ENCODE results near the gene SEMA5A. TPM values are rescaled to one million over a fixed set of nuclear protein-coding genes. Genes with fewer than 3 reads are reported as not detected.

The SEMA5A gene
- total and polyA plus RNA-seq, 7 experiments from 2014 or later = 0.25 to 0.98 (median 0.46) TPM; not detected in 1

GRCh38 chr5:9263656-9264055 is 282.2 kb downstream of the SEMA5A start:
- ChIA-PET POLR2A (no interaction called here), CTCF (no interaction called here)
- Histone ChIP-seq H3K27me3 (ENCODE audit: control insufficient read depth in 2 of 2, insufficient read depth in 2 of 2, low read length in 2 of 2) (no peaks in the 10 kb centered on the region), H3K4me3 (ENCODE audit: low read length) (no peak overlapping the region), H3K4me1 (ENCODE audit: control insufficient read depth in 2 of 2, insufficient read depth in 2 of 2, low read length in 2 of 2) (no peaks in the 10 kb centered on the region), H3K36me3 (ENCODE audit: control insufficient read depth in 2 of 3, insufficient read depth in 3 of 3, low read length in 3 of 3) (no peaks in the 10 kb centered on the region), H3K9me3 (ENCODE audit: control insufficient read depth in 2 of 3, low read length in 3 of 3) (no peaks in the 10 kb centered on the region), H3K27ac (ENCODE audit: low read depth, low read length) (no peak overlapping the region)
- intact Hi-C loops (cut with micrococcal nuclease) = no loop called here
- peaks cover 0 to 7% (median 0%) of the 10 kb centered on the region in 11 donors for H3K9me3 Mint-ChIP-seq
- H3K4me3 Mint-ChIP-seq = no peak overlapping the region
- H3K27me3 Mint-ChIP-seq = no peaks in the 10 kb centered on the region
- DNase-seq (no peak), ATAC-seq (no peak)
- H3K4me1 Mint-ChIP-seq = no peaks in the 10 kb centered on the region
- H3K27ac Mint-ChIP-seq = no peak overlapping the region
- H3K36me3 Mint-ChIP-seq = no peaks in the 10 kb centered on the region

GRCh38 chr5:9251379-9251980 is 294.4 kb downstream of the SEMA5A start:
- CTCF ChIA-PET = no interaction called here
- H3K27ac ChIP-seq (ENCODE audit: low read depth, low read length) = no peak overlapping the region
- no peaks in the 10 kb centered on the region for H3K9me3 ChIP-seq (ENCODE audit: control insufficient read depth in 2 of 3, low read length in 3 of 3)
- Mint-ChIP-seq H3K4me3 (no peak overlapping the region), H3K27me3 (peaks cover 0 to 4% (median 0%) of the 10 kb centered on the region in 5 donors), H3K4me1 (no peaks in the 10 kb centered on the region), H3K27ac (no peak overlapping the region), H3K36me3 (no peaks in the 10 kb centered on the region), H3K9me3 (peaks cover 0 to 17% (median 5%) of the 10 kb centered on the region in 11 donors)
- ATAC-seq (no peak), DNase-seq (no peak)
- POLR2A ChIA-PET = no interaction called here
- H3K36me3 ChIP-seq (ENCODE audit: control insufficient read depth in 2 of 3, insufficient read depth in 3 of 3, low read length in 3 of 3) = no peaks in the 10 kb centered on the region
- H3K27me3 ChIP-seq (ENCODE audit: control insufficient read depth in 2 of 2, insufficient read depth in 2 of 2, low read length in 2 of 2) = no peaks in the 10 kb centered on the region
- no peak overlapping the region for H3K4me3 ChIP-seq (ENCODE audit: low read length)
- intact Hi-C loops (cut with micrococcal nuclease) = no loop called here
- H3K4me1 ChIP-seq (ENCODE audit: control insufficient read depth in 2 of 2, insufficient read depth in 2 of 2, low read length in 2 of 2) = no peaks in the 10 kb centered on the region

GRCh38 chr5:9249231-9249630 is 296.6 kb downstream of the SEMA5A start:
- no peaks in the 10 kb centered on the region for H3K4me1 Mint-ChIP-seq
- CTCF ChIA-PET = no interaction called here

GRCh38 chr5:9245071-9245470 is 300.8 kb downstream of the SEMA5A start:
- H3K9me3 ChIP-seq (ENCODE audit: control insufficient read depth in 2 of 3, low read length in 3 of 3) = no peaks in the 10 kb centered on the region
- intact Hi-C loops (cut with micrococcal nuclease) = no loop called here
- Mint-ChIP-seq H3K9me3 (peaks cover 0 to 7% (median 0%) of the 10 kb centered on the region in 11 donors), H3K36me3 (no peaks in the 10 kb centered on the region), H3K27me3 (no peaks in the 10 kb centered on the region), H3K27ac (peak overlapping the region in 1 of 9 donors; percentile 32), H3K4me3 (no peak overlapping the region), H3K4me1 (no peaks in the 10 kb centered on the region)
- no peak for ATAC-seq
- ChIA-PET CTCF (no interaction called here), POLR2A (no interaction called here)
- H3K36me3 ChIP-seq (ENCODE audit: control insufficient read depth in 2 of 3, insufficient read depth in 3 of 3, low read length in 3 of 3) = no peaks in the 10 kb centered on the region
- H3K4me1 ChIP-seq (ENCODE audit: control insufficient read depth in 2 of 2, insufficient read depth in 2 of 2, low read length in 2 of 2) = no peaks in the 10 kb centered on the region
- no peak overlapping the region for H3K27ac ChIP-seq (ENCODE audit: low read depth, low read length)
- no peak overlapping the region for H3K4me3 ChIP-seq (ENCODE audit: low read length)
- no peak for DNase-seq
- H3K27me3 ChIP-seq (ENCODE audit: control insufficient read depth in 2 of 2, insufficient read depth in 2 of 2, low read length in 2 of 2) = no peaks in the 10 kb centered on the region

More at GRCh38 chr5:9249231-9249630, 296.6 kb downstream of the SEMA5A start:
- no peak overlapping the region for H3K4me3 Mint-ChIP-seq
- Histone ChIP-seq H3K9me3 (ENCODE audit: control insufficient read depth in 2 of 3, low read length in 3 of 3) (no peaks in the 10 kb centered on the region), H3K36me3 (ENCODE audit: control insufficient read depth in 2 of 3, insufficient read depth in 3 of 3, low read length in 3 of 3) (no peaks in the 10 kb centered on the region), H3K27ac (ENCODE audit: low read depth, low read length) (no peak overlapping the region), H3K4me3 (ENCODE audit: low read length) (no peak overlapping the region), H3K4me1 (ENCODE audit: control insufficient read depth in 2 of 2, insufficient read depth in 2 of 2, low read length in 2 of 2) (no peaks in the 10 kb centered on the region), H3K27me3 (ENCODE audit: control insufficient read depth in 2 of 2, insufficient read depth in 2 of 2, low read length in 2 of 2) (no peaks in the 10 kb centered on the region)
- intact Hi-C loops (cut with micrococcal nuclease) = no loop called here
- no peak for ATAC-seq
- DNase-seq = no peak
- POLR2A ChIA-PET = no interaction called here
- peaks cover 0 to 11% (median 3%) of the 10 kb centered on the region in 11 donors for H3K9me3 Mint-ChIP-seq
- no peak overlapping the region for H3K27ac Mint-ChIP-seq
- no peaks in the 10 kb centered on the region for H3K36me3 Mint-ChIP-seq
- no peaks in the 10 kb centered on the region for H3K27me3 Mint-ChIP-seq

GRCh38 chr5:9244417-9244816 is 301.5 kb downstream of the SEMA5A start:
- ChIA-PET CTCF (interaction anchor here (0.7 kb wide), 1 partner anchor 1971 kb away, joined by 3 read pairs; no protein-coding TSS in a partner anchor), POLR2A (no interaction called here)
- no peaks in the 10 kb centered on the region for H3K27me3 Mint-ChIP-seq
- intact Hi-C loops (cut with micrococcal nuclease) = no loop called here
- no peaks in the 10 kb centered on the region for H3K27me3 ChIP-seq (ENCODE audit: control insufficient read depth in 2 of 2, insufficient read depth in 2 of 2, low read length in 2 of 2)
- H3K27ac ChIP-seq (ENCODE audit: low read depth, low read length) = no peak overlapping the region
- H3K9me3 Mint-ChIP-seq = peaks cover 0 to 6% (median 0%) of the 10 kb centered on the region in 11 donors
- H3K36me3 Mint-ChIP-seq = no peaks in the 10 kb centered on the region
- H3K27ac Mint-ChIP-seq = no peak overlapping the region
- no peaks in the 10 kb centered on the region for H3K36me3 ChIP-seq (ENCODE audit: control insufficient read depth in 2 of 3, insufficient read depth in 3 of 3, low read length in 3 of 3)
- H3K9me3 ChIP-seq (ENCODE audit: control insufficient read depth in 2 of 3, low read length in 3 of 3) = no peaks in the 10 kb centered on the region
- DNase-seq (no peak), ATAC-seq (no peak)
- no peak overlapping the region for H3K4me3 Mint-ChIP-seq
- no peaks in the 10 kb centered on the region for H3K4me1 Mint-ChIP-seq
- no peaks in the 10 kb centered on the region for H3K4me1 ChIP-seq (ENCODE audit: control insufficient read depth in 2 of 2, insufficient read depth in 2 of 2, low read length in 2 of 2)
- no peak overlapping the region for H3K4me3 ChIP-seq (ENCODE audit: low read length)

- no peaks in the 10 kb centered on the region for H3K4me1 Mint-ChIP-seq
- POLR2A ChIA-PET = no interaction called here
Observed at GRCh38 chr5:9241479-9242305, 304.2 kb downstream of the SEMA5A start.

GRCh38 chr5:9240431-9240830 is 305.4 kb downstream of the SEMA5A start:
- H3K27ac Mint-ChIP-seq = no peak overlapping the region
- peaks cover 0 to 5% (median 1%) of the 10 kb centered on the region in 11 donors for H3K9me3 Mint-ChIP-seq
- DNase-seq (no peak), ATAC-seq (no peak)
- Histone ChIP-seq H3K27ac (ENCODE audit: low read depth, low read length) (no peak overlapping the region), H3K4me1 (ENCODE audit: control insufficient read depth in 2 of 2, insufficient read depth in 2 of 2, low read length in 2 of 2) (no peaks in the 10 kb centered on the region), H3K27me3 (ENCODE audit: control insufficient read depth in 2 of 2, insufficient read depth in 2 of 2, low read length in 2 of 2) (no peaks in the 10 kb centered on the region), H3K4me3 (ENCODE audit: low read length) (no peak overlapping the region), H3K9me3 (ENCODE audit: control insufficient read depth in 2 of 3, low read length in 3 of 3) (no peaks in the 10 kb centered on the region), H3K36me3 (ENCODE audit: control insufficient read depth in 2 of 3, insufficient read depth in 3 of 3, low read length in 3 of 3) (no peaks in the 10 kb centered on the region)
- ChIA-PET POLR2A (no interaction called here), CTCF (no interaction called here)
- no peaks in the 10 kb centered on the region for H3K27me3 Mint-ChIP-seq
- H3K4me3 Mint-ChIP-seq = no peak overlapping the region
- intact Hi-C loops (cut with micrococcal nuclease) = no loop called here
- peaks cover 0 to 2% (median 0%) of the 10 kb centered on the region in 7 donors for H3K4me1 Mint-ChIP-seq
- H3K36me3 Mint-ChIP-seq = no peaks in the 10 kb centered on the region

More at GRCh38 chr5:9241479-9242305, 304.2 kb downstream of the SEMA5A start:
- no peak overlapping the region for H3K27ac Mint-ChIP-seq
- H3K36me3 Mint-ChIP-seq = no peaks in the 10 kb centered on the region
- H3K4me3 Mint-ChIP-seq = no peak overlapping the region
- H3K36me3 ChIP-seq (ENCODE audit: control insufficient read depth in 2 of 3, insufficient read depth in 3 of 3, low read length in 3 of 3) = no peaks in the 10 kb centered on the region
- H3K9me3 ChIP-seq (ENCODE audit: control insufficient read depth in 2 of 3, low read length in 3 of 3) = no peaks in the 10 kb centered on the region
- H3K27me3 Mint-ChIP-seq = no peaks in the 10 kb centered on the region
- DNase-seq = no peak
- no peak overlapping the region for H3K4me3 ChIP-seq (ENCODE audit: low read length)
- CTCF ChIA-PET = no interaction called here
- H3K9me3 Mint-ChIP-seq = peaks cover 0 to 3% (median 0%) of the 10 kb centered on the region in 11 donors
- intact Hi-C loops (cut with micrococcal nuclease) = no loop called here
- H3K27ac ChIP-seq (ENCODE audit: low read depth, low read length) = no peak overlapping the region
- no peaks in the 10 kb centered on the region for H3K27me3 ChIP-seq (ENCODE audit: control insufficient read depth in 2 of 2, insufficient read depth in 2 of 2, low read length in 2 of 2)
- ATAC-seq = no peak
- no peaks in the 10 kb centered on the region for H3K4me1 ChIP-seq (ENCODE audit: control insufficient read depth in 2 of 2, insufficient read depth in 2 of 2, low read length in 2 of 2)
